HUES6 (cell line): Measurements from ENCODE around the gene JAML.
"Not testable (repeated sequence)": the region's sequence is repeated elsewhere in the genome, so short reads cannot be mapped to it uniquely, and the experiment has no call there.

ENCODE experiments used
- H3K27ac ChIP-seq: 2 replicates; pipeline ENCODE4 v1.7.0; 2013; ENCODE audit warnings: low read depth, mild to moderate bottlenecking, low read length, inconsistent platforms
- H3K27me3 ChIP-seq: 2 replicates; pipeline ENCODE4 v1.6.1; 2013; ENCODE audit warnings: low read length; ENCODE audit not compliant: control insufficient read depth, insufficient read depth
- H3K36me3 ChIP-seq: 2 replicates; pipeline ENCODE4 v1.6.1; 2013; ENCODE audit warnings: low read length; ENCODE audit not compliant: control insufficient read depth, insufficient read depth
- H3K4me1 ChIP-seq: 2 replicates; pipeline ENCODE4 v1.6.1; 2013; ENCODE audit warnings: low read length; ENCODE audit not compliant: control insufficient read depth, insufficient read depth
- H3K4me3 ChIP-seq: 2 replicates; pipeline ENCODE4 v1.5.1; 2013; ENCODE audit warnings: low read depth, low read length
- H3K9ac ChIP-seq: one replicate; pipeline ENCODE4 v1.6.1; 2013; ENCODE audit warnings: mild to moderate bottlenecking, low read length
- H3K9me3 ChIP-seq: 2 replicates; pipeline ENCODE4 v1.6.1; 2013; ENCODE audit warnings: low read depth, low read length; ENCODE audit not compliant: control insufficient read depth, insufficient read depth

JAML gene

GRCh38 chr11:118205606-118206378 is 19.0 kb downstream of the JAML start:
- Histone ChIP-seq H3K9ac (no peak overlapping the region), H3K27me3 (0 out of 2 replicates have a peak, but pooled peaks cover 4% of the 10 kb centered on the region), H3K9me3 (no peaks in the 10 kb centered on the region), H3K4me3 (no peak overlapping the region), H3K27ac (no peak overlapping the region), H3K36me3 (no peaks in the 10 kb centered on the region), H3K4me1 (peaks cover 6% of the 10 kb centered on the region)

GRCh38 chr11:118202599-118203422 is 22.0 kb downstream of the JAML start:
- 0 out of 2 replicates have a peak, but pooled peaks cover 4% of the 10 kb centered on the region for H3K27me3 ChIP-seq
- H3K9ac ChIP-seq = no peak overlapping the region
- no peak overlapping the region for H3K27ac ChIP-seq
- no peaks in the 10 kb centered on the region for H3K36me3 ChIP-seq
- no peaks in the 10 kb centered on the region for H3K9me3 ChIP-seq
- no peak overlapping the region for H3K4me3 ChIP-seq
- peaks cover 11% of the 10 kb centered on the region for H3K4me1 ChIP-seq

- Histone ChIP-seq H3K9ac (no peak overlapping the region), H3K9me3 (no peaks in the 10 kb centered on the region), H3K27ac (no peak overlapping the region), H3K4me3 (no peak overlapping the region), H3K4me1 (peaks cover 17% of the 10 kb centered on the region), H3K36me3 (no peaks in the 10 kb centered on the region), H3K27me3 (0 out of 2 replicates have a peak, but pooled peaks cover 4% of the 10 kb centered on the region)
Observed at GRCh38 chr11:118201966-118202365, 22.8 kb downstream of the JAML start.

- peaks cover 22% of the 10 kb centered on the region for H3K4me1 ChIP-seq
- no peak overlapping the region for H3K4me3 ChIP-seq
- no peaks in the 10 kb centered on the region for H3K36me3 ChIP-seq
- H3K9ac ChIP-seq = no peak overlapping the region
- H3K27ac ChIP-seq = no peak overlapping the region
- 0 out of 2 replicates have a peak, but pooled peaks cover 4% of the 10 kb centered on the region for H3K27me3 ChIP-seq
- no peaks in the 10 kb centered on the region for H3K9me3 ChIP-seq
Observed at GRCh38 chr11:118200901-118201680, 23.7 kb downstream of the JAML start.

- H3K9ac ChIP-seq = no peak overlapping the region
- no peak overlapping the region for H3K4me3 ChIP-seq
- peaks cover 23% of the 10 kb centered on the region for H3K4me1 ChIP-seq
- H3K9me3 ChIP-seq = no peaks in the 10 kb centered on the region
- no peaks in the 10 kb centered on the region for H3K36me3 ChIP-seq
- H3K27me3 ChIP-seq = 0 out of 2 replicates have a peak, but pooled peaks cover 4% of the 10 kb centered on the region
- no peak overlapping the region for H3K27ac ChIP-seq
Observed at GRCh38 chr11:118200497-118200896, 24.3 kb downstream of the JAML start.

GRCh38 chr11:118199135-118199534 is 25.7 kb downstream of the JAML start:
- H3K27me3 ChIP-seq = 0 out of 2 replicates have a peak, but pooled peaks cover 4% of the 10 kb centered on the region
- H3K4me1 ChIP-seq = peaks cover 37% of the 10 kb centered on the region
- no peaks in the 10 kb centered on the region for H3K9me3 ChIP-seq
- H3K9ac ChIP-seq = no peak overlapping the region
- no peak overlapping the region for H3K4me3 ChIP-seq
- no peaks in the 10 kb centered on the region for H3K36me3 ChIP-seq
- H3K27ac ChIP-seq = no peak overlapping the region

- Histone ChIP-seq H3K9ac (no peak overlapping the region), H3K9me3 (no peaks in the 10 kb centered on the region), H3K4me1 (peaks cover 37% of the 10 kb centered on the region), H3K27ac (no peak overlapping the region), H3K27me3 (0 out of 2 replicates have a peak, but pooled peaks cover 4% of the 10 kb centered on the region), H3K4me3 (no peak overlapping the region), H3K36me3 (no peaks in the 10 kb centered on the region)
Observed at GRCh38 chr11:118198370-118198769, 26.4 kb downstream of the JAML start.

GRCh38 chr11:118194835-118195627 is 29.8 kb downstream of the JAML start:
- Histone ChIP-seq H3K27ac (no peak overlapping the region), H3K4me3 (no peak overlapping the region), H3K4me1 (peaks cover 37% of the 10 kb centered on the region), H3K36me3 (no peaks in the 10 kb centered on the region), H3K9ac (no peak overlapping the region), H3K9me3 (peaks cover 10% of the 10 kb centered on the region; the same call in 1 of the 2 replicates), H3K27me3 (no peaks in the 10 kb centered on the region)

- H3K9ac ChIP-seq = no peak overlapping the region
- H3K27me3 ChIP-seq = no peaks in the 10 kb centered on the region
Observed at GRCh38 chr11:118193910-118194566, 30.8 kb downstream of the JAML start.

GRCh38 chr11:118192817-118193216 is 32.0 kb downstream of the JAML start:
- not testable (repeated sequence) for H3K9me3 ChIP-seq, H3K27ac ChIP-seq, H3K4me3 ChIP-seq, H3K36me3 ChIP-seq, H3K27me3 ChIP-seq, H3K9ac ChIP-seq
- peaks cover 26% of the 10 kb centered on the region for H3K4me1 ChIP-seq

More at GRCh38 chr11:118193910-118194566, 30.8 kb downstream of the JAML start:
- Histone ChIP-seq H3K4me1 (peaks cover 37% of the 10 kb centered on the region), H3K27ac (no peak overlapping the region), H3K36me3 (no peaks in the 10 kb centered on the region), H3K4me3 (no peak overlapping the region), H3K9me3 (peaks cover 10% of the 10 kb centered on the region; the same call in 1 of the 2 replicates)
